IPS-20b (cell line): ENCODE measurements around the gene BMPR1A.
"Not testable (repeated sequence)": the region's sequence is repeated elsewhere in the genome, so short reads cannot be mapped to it uniquely, and the experiment has no call there.

Source experiments
- H3K27ac ChIP-seq: one replicate; pipeline ENCODE4 v1.5.1; 2013; ENCODE audit warnings: low read length
- H3K27me3 ChIP-seq: 2 replicates; pipeline ENCODE4 v1.6.1; 2013; ENCODE audit warnings: mild to moderate bottlenecking, low read length, inconsistent platforms; ENCODE audit not compliant: insufficient read depth
- H3K36me3 ChIP-seq: 2 replicates; pipeline ENCODE4 v1.6.1; 2013; ENCODE audit warnings: low read depth, mild to moderate bottlenecking, inconsistent platforms, low read length, moderate library complexity; ENCODE audit not compliant: insufficient read depth
- H3K4me1 ChIP-seq: 2 replicates; pipeline ENCODE4 v1.6.1; 2013; ENCODE audit warnings: mild to moderate bottlenecking, control low read depth, inconsistent platforms, low read length, moderate library complexity; ENCODE audit not compliant: insufficient read depth
- H3K4me3 ChIP-seq: 2 replicates; pipeline ENCODE4 v1.5.1; 2013; ENCODE audit warnings: mild to moderate bottlenecking, low read length, inconsistent platforms
- H3K9ac ChIP-seq: 2 replicates; pipeline ENCODE4 v1.6.1; 2013; ENCODE audit warnings: low read depth, mild to moderate bottlenecking, inconsistent platforms, low read length, moderate library complexity
- H3K9me3 ChIP-seq: 2 replicates; pipeline ENCODE4 v1.6.1; 2013; ENCODE audit warnings: mild to moderate bottlenecking, low read depth, low read length, inconsistent platforms; ENCODE audit not compliant: insufficient read depth

BMPR1A gene

GRCh38 chr10:86944907-86945306, 188.5 kb downstream of the BMPR1A start:
- H3K36me3 ChIP-seq = no peaks in the 10 kb centered on the region
- no peaks in the 10 kb centered on the region for H3K4me1 ChIP-seq
- H3K27ac ChIP-seq = no peak overlapping the region
- no peak overlapping the region for H3K4me3 ChIP-seq
- H3K27me3 ChIP-seq = no peaks in the 10 kb centered on the region
- no peaks in the 10 kb centered on the region for H3K9me3 ChIP-seq
- no peak overlapping the region for H3K9ac ChIP-seq

GRCh38 chr10:86945361-86946212, 189.2 kb downstream of the BMPR1A start:
- no peaks in the 10 kb centered on the region for H3K36me3 ChIP-seq
- no peak overlapping the region for H3K4me3 ChIP-seq
- no peak overlapping the region for H3K9ac ChIP-seq
- H3K9me3 ChIP-seq = no peaks in the 10 kb centered on the region
- no peaks in the 10 kb centered on the region for H3K4me1 ChIP-seq
- no peak overlapping the region for H3K27ac ChIP-seq
- H3K27me3 ChIP-seq = no peaks in the 10 kb centered on the region

- Histone ChIP-seq H3K4me1 (no peaks in the 10 kb centered on the region), H3K9me3 (no peaks in the 10 kb centered on the region), H3K27me3 (no peaks in the 10 kb centered on the region), H3K9ac (no peak overlapping the region), H3K27ac (no peak overlapping the region), H3K4me3 (no peak overlapping the region), H3K36me3 (no peaks in the 10 kb centered on the region)
These were observed 190.1 kb downstream of the BMPR1A start for GRCh38 chr10:86946213-86947155.

GRCh38 chr10:86947806-86948205, 191.4 kb downstream of the BMPR1A start:
- H3K4me3 ChIP-seq, H3K36me3 ChIP-seq, H3K4me1 ChIP-seq, H3K27me3 ChIP-seq, H3K27ac ChIP-seq, H3K9ac ChIP-seq: not testable (repeated sequence)
- peaks cover 13% of the 10 kb centered on the region for H3K9me3 ChIP-seq

- Histone ChIP-seq H3K27me3 (no peaks in the 10 kb centered on the region), H3K9me3 (peaks cover 15% of the 10 kb centered on the region), H3K4me1 (peaks cover 14% of the 10 kb centered on the region), H3K27ac (no peak overlapping the region), H3K36me3 (no peaks in the 10 kb centered on the region), H3K9ac (no peak overlapping the region), H3K4me3 (no peak overlapping the region)
These were observed 193.9 kb downstream of the BMPR1A start for GRCh38 chr10:86950349-86950748.

DNA sequence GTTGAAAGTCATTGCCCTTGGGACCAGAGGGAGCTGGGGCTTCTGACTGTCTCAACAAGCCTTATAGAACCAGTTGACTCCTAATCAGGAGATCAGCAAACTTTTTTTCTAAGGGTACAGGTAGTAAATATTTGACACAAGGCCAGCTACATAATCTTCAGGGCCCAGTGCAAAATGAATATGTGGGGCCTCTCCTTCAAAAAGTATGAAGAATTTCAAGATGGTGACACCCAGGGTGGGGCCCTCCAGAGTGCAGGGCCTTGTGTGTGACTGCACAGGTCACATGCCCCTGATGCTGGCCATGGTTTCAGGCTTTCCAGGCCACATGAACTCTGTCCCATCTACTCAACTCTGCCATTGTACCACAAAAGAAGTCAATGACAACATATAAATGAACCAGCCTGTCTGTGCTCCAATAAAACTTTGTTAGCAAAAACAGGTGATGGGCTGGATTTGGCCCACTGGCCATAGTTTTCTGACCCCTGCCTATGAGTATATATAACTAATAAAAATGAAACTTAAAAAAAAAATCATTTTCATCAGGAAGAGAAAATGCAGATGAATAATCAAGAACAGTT, 194.9 kb downstream of the BMPR1A start:
- H3K4me1 ChIP-seq = peaks cover 21% of the 10 kb centered on the region
- H3K27me3 ChIP-seq = no peaks in the 10 kb centered on the region
- peaks cover 15% of the 10 kb centered on the region for H3K9me3 ChIP-seq
- H3K27ac ChIP-seq = no peak overlapping the region
- no peak overlapping the region for H3K9ac ChIP-seq
- H3K4me3 ChIP-seq = no peak overlapping the region
- H3K36me3 ChIP-seq = no peaks in the 10 kb centered on the region

- no peaks in the 10 kb centered on the region for H3K27me3 ChIP-seq
- H3K4me3 ChIP-seq = no peak overlapping the region
- no peak overlapping the region for H3K9ac ChIP-seq
- H3K36me3 ChIP-seq = no peaks in the 10 kb centered on the region
- H3K4me1 ChIP-seq = peaks cover 23% of the 10 kb centered on the region
- H3K27ac ChIP-seq = no peak overlapping the region
- H3K9me3 ChIP-seq = peaks cover 15% of the 10 kb centered on the region
These were observed 195.7 kb downstream of the BMPR1A start for GRCh38 chr10:86952106-86952505.

DNA sequence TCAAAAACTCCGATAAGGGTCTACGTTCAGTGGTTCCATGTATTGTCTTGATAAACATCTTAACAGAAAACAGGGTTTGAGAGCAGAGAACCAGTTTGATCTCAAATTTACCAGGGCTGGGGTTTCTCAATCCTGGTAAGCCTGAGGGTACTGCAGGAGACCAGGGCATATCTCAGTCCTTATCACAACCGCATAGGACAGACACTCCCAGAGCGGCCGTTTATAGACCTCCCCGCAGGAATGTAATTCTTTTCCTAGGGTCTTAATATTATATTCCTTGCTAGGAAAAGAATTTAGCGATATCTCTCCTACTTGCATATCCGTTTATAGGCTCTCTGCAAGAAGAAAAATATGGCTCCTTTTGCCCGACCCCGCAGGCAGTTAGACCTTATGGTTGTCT, 196.3 kb downstream of the BMPR1A start:
- not testable (repeated sequence) for H3K4me3 ChIP-seq, H3K27me3 ChIP-seq, H3K9ac ChIP-seq, H3K27ac ChIP-seq, H3K36me3 ChIP-seq
- peaks cover 15% of the 10 kb centered on the region for H3K9me3 ChIP-seq
- peaks cover 23% of the 10 kb centered on the region for H3K4me1 ChIP-seq

DNA sequence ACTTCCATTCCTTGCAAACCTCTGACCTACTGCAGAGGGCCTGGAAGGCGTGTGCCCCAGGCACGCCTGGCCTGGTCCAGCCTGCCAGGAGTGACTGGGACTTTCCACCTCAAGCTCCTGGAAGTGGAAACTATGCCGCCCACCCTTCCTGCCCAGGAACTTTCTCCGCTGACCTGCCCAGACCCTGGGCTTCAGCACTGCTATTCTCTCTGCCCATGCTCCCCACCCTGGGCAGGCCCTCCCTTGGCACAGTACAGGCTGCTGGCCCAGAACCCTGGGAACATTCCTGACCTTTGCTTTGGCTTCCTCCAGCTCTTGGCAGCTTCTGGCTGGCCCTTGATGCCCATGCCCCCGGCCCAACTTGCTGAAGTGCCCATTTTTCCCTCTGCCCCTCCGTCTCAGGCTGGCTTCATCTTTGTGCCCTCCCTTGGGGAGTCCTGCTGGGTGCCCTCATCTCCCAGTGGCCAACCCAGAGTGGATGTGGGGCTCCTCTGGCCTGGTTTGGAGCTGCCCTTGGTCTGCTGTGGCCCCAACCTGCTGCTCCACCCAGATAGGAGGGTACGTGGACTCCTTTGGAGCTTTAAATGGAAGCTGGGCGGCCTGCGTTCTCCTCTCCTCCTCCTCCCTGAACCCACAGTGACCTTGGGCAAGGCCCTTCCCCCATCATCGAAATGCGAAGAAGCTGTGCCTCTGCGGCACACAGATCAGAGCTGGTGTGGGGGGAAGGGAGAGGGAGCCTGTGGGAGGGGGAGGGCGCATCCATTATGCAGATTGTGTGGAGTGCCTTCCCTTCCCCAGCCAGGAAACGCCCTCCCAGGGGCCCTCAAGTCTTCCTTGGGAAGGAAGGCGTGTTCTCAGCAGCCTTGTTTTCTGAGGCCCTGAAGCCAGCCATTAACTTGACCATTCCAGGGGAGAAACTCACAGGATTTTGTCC, 197.6 kb downstream of the BMPR1A start:
- peaks cover 24% of the 10 kb centered on the region for H3K4me1 ChIP-seq
- peaks cover 15% of the 10 kb centered on the region for H3K9me3 ChIP-seq
- no peaks in the 10 kb centered on the region for H3K36me3 ChIP-seq
- peak overlapping the region; percentile 50; the same call in 1 of the 2 replicates for H3K4me3 ChIP-seq
- H3K9ac ChIP-seq = peak overlapping the region; percentile 72; the same call in 1 of the 2 replicates
- no peaks in the 10 kb centered on the region for H3K27me3 ChIP-seq
- peak overlapping the region; percentile 99 for H3K27ac ChIP-seq

DNA sequence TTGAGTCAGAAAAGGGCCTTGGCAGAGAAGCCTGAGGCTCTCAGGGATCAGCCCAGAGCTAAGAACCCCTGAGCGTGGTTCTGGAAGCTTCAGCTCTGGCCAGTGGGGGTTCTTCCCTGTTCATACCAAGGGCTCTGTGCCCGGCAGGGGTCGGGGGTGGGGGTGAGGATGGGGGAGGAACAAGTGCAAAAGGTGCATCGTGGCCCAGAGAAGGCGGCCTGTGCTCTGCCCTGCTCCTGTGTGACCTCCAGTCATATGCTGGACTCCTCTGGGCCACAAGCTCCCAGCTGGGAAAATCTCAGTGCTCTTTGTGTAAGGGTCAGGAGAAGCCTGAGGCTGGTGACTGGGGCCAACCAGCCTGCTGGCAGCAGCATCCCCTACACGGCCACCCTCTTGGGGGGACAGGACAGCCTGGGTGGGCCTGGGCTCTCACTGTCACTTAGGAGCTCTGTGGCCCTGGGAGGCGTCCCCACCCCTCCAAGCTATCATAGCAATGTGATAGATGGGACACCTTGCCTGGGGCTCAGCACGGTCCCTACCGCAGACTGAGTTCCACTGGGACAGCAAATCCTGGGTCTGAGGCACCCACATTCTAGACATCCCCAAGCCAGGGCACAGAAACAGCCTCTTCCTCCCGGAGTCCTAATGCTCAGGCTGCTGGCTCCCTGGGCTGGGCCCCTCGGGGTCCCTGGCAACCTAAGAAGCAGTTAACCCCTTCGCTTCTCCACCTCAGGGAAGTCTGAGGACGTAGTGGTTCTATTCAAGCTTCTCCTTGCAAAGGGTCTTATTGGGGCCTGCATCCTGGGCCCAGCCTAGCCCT, 198.5 kb downstream of the BMPR1A start:
- Histone ChIP-seq H3K27ac (peak overlapping the region; percentile 99), H3K36me3 (no peaks in the 10 kb centered on the region), H3K9me3 (peaks cover 15% of the 10 kb centered on the region), H3K4me3 (peak overlapping the region; percentile 50; the same call in 1 of the 2 replicates), H3K27me3 (no peaks in the 10 kb centered on the region), H3K9ac (peak overlapping the region; percentile 72; the same call in 1 of the 2 replicates), H3K4me1 (peaks cover 30% of the 10 kb centered on the region)
